Loucy (cell line): ENCODE results near the gene MIA.

Experiments
- EZH2phosphoT487 ChIP-seq: fragments of 200-600 bp; IDR thresholded peaks from 2 replicates; pipeline ENCODE4 v1.6.1; 2018; ENCODE audit warnings: antibody characterized with exemption, mild to moderate bottlenecking, moderate library complexity, borderline replicate concordance
- TF ChIP-seq, protein P1 (sequence below): fragments of 200-600 bp; sonication (generic); conservative IDR thresholded peaks from 2 replicates; pipeline ENCODE4 v1.5.1; 2014; ENCODE audit warnings: mild to moderate bottlenecking, antibody characterized with exemption, low read length

DNA sequence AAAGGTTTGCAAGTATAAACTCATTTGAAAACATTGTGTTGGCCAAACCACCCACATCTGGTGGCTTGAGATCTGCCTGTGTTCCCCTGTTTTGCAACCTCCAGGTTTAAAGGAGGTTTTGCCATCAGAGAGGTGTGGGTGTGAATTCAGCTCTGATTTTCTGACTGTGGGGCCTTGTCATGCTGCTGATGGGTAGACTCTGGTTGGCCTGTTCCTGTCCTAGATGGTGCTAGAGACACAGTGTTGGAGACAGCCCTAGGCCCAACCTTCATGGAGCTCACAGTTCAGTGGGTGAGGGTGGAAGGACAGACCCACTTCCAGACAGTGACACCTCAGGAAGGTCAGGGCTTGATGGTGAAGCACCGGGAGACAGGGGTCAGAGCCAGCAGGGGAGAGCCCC lies 10.2 kb downstream of the MIA start:
- TF ChIP-seq, protein P1, sequence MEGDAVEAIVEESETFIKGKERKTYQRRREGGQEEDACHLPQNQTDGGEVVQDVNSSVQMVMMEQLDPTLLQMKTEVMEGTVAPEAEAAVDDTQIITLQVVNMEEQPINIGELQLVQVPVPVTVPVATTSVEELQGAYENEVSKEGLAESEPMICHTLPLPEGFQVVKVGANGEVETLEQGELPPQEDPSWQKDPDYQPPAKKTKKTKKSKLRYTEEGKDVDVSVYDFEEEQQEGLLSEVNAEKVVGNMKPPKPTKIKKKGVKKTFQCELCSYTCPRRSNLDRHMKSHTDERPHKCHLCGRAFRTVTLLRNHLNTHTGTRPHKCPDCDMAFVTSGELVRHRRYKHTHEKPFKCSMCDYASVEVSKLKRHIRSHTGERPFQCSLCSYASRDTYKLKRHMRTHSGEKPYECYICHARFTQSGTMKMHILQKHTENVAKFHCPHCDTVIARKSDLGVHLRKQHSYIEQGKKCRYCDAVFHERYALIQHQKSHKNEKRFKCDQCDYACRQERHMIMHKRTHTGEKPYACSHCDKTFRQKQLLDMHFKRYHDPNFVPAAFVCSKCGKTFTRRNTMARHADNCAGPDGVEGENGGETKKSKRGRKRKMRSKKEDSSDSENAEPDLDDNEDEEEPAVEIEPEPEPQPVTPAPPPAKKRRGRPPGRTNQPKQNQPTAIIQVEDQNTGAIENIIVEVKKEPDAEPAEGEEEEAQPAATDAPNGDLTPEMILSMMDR: no peak
- no peak for TF ChIP-seq EZH2phosphoT487
